SHP77 (cell line): ENCODE data around the gene ANKRD44.
A peak's percentile ranks its signal among the peaks of the same experiment; 100 is the strongest.
"Not testable (repeated sequence)": the region's sequence is repeated elsewhere in the genome, so short reads cannot be mapped to it uniquely, and the experiment has no call there.

Experiments used
- DNase-seq, 2 experiments: peaks; one replicate each; lab custom pipeline; 2025; lab: John Stamatoyannopoulos, UW

ANKRD44 gene

DNA sequence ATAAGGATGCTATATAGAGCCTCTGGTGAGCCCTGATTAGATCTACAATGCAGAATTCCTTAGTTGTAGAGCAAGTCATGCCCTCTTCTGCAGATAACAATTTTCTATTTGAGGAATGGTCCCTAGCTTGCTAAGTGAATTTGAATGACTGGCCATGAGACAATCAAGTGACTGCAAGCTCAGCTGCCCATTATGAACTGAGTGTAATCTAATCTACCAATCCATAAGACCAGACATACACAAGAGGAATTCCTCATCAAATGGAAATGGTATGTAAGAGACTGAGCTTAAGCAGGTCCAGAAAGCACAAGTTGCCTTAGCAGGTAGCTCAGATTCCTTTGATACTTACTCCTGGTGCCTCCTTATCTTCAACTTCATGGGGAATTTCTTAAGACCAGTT lies 4.8 kb upstream of the ANKRD44 start:
- DNase-seq: no peak

DNA sequence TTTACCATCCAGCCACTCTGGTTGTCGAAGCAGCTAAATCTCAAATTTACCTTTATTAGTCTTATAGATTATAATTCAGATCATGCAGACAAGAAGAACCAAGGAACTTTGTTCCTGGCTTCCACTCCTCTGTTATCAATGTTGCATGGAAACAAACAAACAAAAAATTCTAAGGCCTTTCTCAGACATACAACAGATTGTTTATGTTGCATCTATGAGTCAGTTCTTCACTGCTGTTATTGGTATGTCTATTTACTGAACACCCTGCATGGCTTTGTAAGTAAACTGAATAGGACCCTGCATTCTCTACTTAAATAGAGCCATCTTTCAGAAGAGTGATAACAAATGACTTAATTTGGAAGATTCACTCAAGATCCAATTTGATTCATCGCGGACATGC lies 1.6 kb upstream of the ANKRD44 start:
- no peak for DNase-seq

DNA sequence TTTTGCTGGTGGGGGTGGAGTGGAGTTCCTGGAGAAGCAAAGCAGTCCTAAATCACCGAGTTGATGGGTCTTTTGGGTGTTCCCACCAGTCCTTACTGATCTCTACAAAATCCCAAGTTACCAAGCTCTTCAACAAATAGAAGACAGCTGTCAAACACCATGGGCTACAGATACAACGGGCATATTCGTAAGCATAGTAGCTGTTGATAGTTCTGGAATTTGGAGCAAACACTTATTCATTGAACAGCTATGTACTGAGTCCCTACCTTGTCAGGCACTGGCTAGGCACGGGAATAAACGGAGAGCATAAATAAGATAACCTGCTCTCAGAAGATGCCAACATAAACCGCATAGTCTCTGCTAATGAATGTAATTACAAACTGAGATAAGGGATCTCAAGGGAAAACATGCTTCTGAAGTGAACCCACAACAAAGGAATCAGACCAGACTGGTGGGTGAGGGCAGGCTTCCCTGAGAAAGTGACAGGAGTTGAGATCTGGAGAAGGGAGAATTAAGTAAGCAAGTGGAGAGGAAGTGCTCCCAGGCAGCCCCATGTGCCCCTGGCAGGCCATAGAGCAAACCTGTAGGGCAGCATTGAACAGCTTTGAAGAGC lies 947 bp upstream of the ANKRD44 start:
- DNase-seq: no peak

DNA sequence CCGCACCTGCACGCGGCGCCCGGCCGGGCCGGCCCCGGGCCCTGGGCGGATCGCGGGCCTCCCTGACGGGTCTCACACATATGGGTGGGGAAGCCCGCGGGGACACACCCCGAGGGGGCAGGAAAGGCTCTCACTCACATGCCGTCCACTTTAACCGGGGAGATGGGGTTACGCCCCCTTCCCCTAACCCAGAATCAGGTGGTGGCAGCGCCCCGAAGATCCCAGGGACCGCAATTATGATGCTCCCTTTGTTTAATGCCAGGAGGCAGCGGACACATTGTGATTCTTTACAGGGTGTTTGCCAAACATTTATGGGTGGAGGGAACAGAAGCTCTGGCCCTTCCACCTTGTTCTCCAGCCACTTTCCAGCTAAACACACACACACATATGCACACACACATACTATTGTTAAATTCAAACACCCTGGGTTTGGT lies 424 bp upstream of the ANKRD44 start:
- no peak for DNase-seq

DNA sequence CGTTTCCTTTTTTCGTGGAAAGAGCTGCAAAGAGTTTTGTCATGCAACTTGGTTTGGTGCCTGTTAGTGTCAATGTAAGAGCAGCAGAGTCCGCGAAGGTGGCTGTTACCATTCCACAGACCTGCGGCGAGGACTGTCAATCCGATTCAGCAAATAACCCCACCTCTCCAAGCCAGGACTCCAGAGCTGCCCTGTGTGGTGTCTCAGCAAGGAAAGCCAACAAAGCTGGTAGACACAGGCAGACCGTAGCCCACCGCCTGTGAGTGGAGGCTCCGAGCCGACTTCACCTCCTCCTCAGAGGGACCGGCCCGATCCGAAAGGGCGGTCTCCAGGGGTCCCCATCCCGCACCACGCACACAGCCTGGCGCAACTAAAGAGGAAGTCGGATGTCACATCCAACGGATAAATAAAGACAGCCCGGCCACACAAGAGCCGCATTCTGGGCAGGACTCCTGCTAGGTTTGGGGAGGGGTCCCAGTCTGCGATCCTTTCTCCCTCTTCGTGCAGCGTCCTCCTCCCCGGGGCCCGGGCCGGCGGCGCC lies 819 bp downstream of the ANKRD44 start:
- DNase-seq: peak in 1 of 2 experiments; percentile 10

DNA sequence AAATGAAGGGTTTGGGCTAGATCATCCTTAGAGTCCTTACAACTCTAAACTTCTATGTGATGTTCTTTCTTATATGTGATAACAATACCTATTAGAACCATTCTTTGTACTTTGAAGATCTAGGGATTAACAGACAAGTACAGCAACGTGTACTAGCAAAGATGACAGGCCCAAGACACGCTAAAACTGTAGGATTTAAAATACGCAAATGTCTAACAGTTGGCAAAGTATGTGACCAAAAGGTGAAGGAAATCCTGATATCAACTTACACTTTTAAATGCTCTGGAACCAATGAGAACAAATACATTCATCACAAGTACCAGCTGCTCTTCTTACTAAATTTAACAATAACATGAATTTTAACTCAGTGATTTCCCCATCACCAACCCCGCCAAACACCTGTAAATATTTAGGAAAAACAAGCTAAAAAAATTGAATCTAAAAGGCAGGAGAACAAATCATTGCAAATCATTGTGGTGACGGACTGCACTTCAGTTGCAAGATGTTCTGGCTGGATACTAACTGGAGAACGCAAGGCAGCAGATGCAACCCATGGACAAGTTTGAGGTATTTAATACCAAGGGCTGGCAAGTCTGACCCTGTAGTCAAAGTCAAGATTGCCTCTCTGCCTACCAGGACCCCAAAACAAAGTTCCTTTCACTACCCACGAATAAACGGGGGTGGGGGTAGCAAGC lies 1.4 kb downstream of the ANKRD44 start:
- no peak for DNase-seq

DNA sequence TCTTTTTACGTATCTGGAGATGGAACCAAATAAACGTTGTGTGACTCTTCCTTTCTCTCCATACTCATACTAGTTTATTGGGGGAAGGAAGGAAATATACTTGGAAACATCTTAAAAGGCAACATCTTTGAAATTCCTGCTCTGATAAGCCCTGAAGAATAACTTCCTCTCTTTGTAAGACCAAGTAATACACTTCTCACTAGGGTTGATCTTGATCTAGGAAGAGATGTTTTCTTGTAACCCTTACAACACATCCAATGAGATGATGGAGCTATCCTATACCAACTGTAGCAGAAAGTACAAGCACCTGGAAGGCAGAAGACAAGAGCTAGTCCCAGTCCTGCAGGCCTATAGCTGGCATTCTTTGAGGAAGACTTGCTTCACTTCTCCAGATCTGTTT lies 2.0 kb downstream of the ANKRD44 start:
- DNase-seq: no peak

DNA sequence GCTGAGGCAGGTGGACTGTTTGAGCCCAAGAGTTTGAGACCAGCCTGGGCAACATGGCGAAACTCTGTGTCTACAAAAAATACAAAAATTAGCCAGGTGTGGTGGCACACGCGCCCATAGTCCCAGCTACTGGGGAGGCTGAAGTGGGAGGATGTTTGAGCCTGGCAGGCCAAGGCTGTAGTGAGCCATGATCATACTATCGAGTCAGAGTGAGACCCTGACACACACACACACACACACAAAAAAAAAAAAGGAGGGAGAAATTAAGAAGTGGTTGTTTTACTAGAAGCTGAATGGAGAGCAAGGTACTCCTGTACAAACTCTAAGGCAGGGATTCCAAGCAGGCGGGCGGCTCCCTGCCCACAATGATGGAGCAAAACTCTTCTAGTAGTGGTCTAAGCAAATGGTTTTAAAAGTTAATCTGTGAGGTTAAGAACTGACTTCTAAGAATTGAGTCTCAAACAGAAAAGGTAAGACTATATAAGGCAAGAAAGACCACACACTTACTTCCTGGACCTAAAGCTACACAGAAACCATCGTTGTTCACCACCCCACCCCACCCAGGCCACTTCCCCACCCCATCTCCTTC lies 2.6 kb downstream of the ANKRD44 start:
- no peak for DNase-seq

DNA sequence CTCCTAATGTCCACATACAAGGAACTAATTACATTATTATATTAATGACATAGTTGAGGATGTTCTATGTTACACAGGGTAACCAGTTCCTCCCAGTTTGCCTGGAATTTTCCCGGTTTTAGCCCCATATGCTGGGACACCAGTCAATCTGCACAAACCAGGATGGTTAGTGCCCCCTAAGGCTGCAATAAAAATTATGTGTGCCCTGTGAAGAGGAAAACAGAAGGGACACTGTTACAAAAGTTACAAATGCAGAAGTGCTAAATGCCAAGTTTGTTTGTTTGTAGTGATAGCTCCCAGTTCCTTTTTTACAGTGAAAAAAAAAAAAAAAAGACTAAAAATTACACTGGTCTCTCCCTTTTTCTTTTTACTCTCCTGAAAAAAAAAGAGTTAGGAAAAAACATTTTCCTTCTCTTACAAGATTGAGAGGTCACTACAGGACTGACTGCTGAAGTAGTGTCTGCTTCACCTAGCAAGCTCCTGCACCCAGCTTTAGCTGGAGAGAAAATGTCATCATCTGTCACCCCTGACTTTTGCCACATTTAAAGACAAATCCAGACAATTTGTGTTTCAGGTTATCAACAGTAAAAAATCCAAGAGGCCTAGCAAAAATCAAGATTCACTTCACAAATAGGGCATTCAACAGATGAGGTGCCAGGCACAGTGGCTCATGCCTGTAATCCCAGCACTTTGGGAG lies 3.2 kb downstream of the ANKRD44 start:
- no peak for DNase-seq

DNA sequence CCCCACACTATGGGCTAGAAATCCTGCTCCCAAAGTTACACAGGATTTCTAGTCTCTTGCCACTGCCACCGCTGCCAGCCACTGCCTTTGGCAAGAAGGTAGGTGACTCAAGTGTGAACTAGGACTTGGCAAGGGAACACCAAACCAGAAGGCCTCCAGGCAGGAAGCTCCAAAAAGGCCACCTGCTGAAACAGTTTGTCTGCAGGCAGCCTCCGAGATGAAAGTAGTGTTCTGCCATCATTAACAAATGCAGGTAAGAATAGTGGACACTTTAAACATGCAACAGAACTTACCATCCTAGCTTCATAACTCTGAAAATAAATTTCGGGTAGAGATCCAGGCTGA lies 3.9 kb downstream of the ANKRD44 start:
- no peak for DNase-seq

DNA sequence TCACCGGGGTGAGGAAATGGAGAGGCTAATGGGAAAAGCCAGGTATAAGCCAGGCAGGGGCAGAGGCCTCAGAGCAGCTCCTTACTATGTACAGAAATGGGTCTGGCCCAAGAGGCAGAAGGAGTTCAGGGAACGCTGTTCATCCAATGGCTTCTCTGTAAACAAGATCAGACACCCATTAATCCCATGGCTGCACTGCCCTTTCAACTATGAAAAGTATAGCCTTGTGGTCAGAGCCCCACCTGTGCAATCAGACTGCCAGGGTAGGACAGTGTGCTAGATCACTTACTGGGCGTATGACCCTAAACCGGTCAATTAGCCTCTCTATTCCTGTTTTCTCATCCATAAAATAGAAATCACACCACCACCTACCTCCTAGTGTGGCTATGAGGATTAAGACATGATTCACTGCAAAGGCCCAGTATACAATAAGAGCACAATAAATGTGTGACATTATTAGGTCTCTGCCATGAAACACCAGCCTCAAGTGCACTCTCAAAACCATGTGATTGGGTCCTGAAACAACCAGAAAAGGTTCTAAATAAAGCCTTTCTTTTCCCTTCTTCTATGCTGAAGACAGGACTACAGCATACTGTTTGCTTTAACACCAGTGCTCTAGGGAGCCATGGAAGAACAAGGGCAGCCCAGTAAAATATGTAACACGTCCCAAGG lies 4.4 kb downstream of the ANKRD44 start:
- DNase-seq: no peak

DNA sequence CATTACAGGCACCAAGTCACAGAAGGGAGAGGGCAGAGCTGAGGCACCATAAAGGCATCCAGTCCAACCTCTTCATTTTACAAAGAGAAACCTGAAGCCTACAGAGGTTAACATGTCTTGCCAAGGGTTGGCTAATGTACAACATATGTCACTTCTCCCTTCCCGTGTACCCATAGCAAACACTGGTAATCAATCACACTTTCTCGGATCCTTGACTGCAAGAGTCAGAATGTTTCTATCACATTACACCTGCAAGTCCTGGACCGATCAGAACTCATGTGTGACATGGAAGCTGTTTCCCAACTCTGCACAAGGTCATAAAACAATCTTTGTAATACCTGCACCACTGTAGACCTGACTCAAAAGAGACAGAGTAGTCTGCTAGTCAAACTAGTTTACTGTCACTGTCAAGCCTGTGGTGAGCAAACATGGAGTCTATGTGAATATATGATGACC lies 6.0 kb downstream of the ANKRD44 start:
- no peak for DNase-seq

DNA sequence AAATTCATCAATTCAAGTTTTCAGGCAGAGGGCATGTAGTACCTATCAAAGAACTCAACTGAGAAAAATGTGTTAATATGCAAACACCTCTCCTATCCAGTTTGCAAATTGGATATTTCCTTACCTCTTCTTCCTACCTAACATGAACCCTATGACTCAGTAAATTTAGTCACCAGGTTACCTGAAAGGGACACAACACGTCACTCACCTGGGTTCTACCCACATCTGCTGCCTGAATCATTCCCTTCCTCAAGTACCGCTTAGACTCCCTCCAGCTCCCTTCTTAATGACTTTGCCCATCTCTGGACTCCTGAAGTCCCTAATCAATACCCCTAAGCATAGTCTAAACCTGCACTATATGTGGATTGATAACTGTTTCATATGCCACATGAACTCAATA lies 10.4 kb downstream of the ANKRD44 start:
- DNase-seq: no peak

DNA sequence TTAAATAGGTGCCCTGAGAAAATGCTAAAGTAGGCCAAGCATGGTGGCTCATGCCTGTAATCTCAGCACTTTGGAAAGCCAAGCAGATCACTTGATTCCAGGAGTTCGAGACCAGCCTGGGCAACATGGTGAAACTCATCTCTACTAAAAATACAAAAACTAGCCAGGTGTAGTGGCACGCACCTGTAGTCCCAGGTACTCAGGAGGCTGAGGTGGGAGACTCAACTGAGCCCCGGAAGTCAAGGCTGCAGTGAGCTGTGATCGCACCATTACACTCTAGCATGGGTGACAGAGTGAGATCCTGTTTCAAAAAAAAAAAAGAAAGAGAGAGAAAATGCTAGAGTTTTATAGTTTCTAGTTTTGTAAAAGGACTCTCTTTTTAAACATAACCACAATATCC lies 12.0 kb downstream of the ANKRD44 start:
- DNase-seq: no peak

DNA sequence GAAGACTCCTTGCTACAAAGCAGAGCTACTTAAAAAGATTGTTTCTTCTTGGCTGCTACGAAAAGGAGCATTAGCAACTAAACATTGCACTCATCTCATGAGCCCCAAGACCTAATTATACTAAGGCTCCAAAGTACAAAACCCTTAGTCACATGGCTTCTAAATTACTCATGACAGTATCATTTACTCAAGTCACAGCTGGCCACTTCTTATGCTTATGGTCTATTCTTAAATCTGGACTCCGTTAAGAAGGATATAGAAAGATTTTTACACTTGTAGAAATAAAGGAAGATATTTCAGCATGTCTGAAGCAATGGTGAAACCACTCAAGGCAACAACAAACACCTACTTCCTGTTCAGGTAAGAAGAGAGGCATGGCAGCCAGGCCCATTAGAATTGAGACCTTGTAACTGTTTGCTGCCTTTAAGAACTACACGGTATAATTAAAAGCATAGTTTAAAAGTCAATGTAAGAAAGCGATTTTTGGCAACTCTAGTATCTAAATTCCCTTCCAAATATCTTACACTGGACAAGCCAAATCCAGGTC lies 12.7 kb downstream of the ANKRD44 start:
- DNase-seq: no peak

DNA sequence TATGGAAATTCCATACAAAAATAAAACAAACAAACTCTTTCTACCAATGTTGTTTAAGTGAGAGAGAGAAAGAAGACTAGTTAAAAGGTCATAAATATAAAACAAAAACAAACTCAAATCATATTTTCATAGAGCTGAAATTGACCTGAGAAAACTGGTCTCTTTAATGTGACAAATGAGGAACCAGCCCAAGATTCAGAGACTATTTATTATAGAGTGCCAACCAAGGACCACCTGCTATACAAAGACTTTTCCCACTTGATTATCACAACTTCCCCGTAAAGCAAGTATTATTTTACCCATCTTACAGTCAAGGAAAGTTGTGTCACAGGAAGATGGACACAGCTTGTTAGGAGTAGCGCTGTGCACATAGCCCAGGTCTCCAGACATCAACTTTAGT lies 13.3 kb downstream of the ANKRD44 start:
- DNase-seq: no peak

DNA sequence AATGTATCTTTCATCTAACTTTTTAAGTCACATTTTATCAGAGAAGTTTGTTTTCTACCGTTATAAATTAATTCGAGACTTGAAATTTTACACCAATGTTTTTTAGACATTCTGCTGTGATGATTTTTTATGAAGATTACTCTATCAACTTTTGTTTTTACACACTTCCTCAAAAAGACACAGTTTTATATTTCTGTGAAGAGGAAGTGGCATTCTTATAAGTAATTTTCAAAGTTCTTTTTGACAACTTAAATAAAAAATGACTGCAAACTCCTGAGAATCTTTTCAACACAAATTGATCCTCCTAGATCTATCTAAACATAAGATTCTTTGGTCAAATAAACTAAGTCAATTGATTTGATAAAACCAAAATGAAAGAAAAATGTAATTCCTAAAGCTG lies 13.7 kb downstream of the ANKRD44 start:
- no peak for DNase-seq

DNA sequence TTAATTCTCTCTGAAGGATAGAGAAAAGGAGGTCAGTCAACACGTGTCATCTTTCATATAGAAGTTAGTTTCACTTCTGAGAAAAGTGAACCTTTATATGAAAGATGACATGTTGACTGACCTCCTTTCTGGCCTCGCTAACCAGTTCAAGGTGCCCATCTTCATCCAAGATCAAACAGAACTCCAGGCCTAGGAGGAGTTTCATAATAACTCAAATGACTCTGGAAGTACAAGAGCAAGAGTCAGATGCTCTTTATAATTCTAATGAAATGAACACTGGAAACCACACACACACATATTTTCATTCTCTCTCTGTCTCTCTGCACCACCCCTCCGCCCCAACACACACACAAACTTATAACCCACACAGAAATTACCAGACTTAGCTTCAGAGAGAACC lies 16.3 kb downstream of the ANKRD44 start:
- DNase-seq: no peak

DNA sequence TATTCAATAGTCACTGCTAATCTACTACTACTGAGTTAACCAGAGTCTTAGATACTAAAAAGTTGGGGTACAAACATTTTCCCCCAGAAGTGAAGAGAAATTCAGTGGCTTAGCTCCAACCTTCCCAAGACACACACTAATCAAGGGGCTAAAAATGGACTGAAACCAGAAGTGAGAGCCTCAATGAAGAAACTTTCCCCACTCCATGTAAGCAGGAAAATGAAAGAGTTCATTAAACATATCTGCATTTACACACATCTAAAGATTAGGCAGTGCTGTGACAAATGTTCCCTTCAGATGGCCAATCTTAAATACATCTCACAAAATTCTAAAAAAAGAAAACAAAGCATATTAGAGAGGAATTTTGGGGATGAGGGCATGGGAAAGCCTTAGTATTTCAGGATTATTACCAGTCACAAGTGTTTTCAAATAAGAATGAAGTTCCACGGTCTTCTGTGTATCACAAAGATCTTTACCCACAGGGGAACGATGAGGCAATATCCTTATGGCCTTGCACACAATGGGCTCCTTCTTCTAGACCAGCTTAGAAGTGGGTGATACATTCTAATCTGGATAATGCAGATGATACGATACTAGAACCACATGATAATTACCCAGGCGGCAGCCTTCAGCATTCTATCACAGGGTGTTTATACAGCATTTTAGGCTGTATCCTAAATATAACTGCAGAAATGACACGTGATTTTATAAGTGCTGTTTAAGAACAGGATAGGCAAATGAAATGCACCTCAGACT lies 17.1 kb downstream of the ANKRD44 start:
- no peak for DNase-seq

DNA sequence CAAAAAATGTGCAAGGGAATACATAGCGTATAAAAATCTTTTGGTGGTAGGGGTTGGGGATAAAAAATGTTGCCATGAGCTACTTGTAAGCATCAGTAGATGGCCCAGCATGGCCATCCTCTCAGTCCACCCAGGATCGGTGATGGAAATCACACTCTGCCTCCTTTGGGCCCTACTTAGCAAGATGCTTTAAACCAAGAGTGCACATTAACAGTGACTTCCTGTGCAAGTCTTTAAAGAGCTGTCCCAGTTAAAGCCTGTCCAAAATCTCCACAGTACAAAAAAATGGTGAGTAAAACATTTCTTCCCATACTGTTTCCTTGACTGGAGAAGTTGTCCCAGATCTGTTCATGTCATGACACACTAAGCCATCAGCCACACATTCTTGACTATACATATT lies 18.0 kb downstream of the ANKRD44 start:
- no peak for DNase-seq

DNA sequence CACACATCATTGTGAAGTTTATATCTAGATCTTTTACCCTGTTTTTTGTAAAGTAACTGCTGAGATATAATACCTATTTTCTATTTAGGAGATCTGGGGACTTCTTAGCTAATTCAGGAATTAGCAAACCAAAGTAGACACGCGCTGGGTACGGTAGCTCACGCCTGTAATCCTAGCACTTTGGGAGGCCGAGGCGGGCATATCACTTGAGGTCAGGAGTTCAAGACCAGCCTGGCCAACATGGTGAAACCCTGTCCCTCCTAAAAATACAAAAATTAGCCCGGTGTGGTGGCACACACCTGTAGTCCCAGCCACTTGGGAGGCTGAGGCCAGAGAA lies 23.0 kb downstream of the ANKRD44 start:
- DNase-seq: not testable (repeated sequence)
